ENCODE measurements around the gene MAPKAPK3.
A peak's percentile ranks its signal among the peaks of the same experiment; 100 is the strongest.

The MAPKAPK3 gene

DNA sequence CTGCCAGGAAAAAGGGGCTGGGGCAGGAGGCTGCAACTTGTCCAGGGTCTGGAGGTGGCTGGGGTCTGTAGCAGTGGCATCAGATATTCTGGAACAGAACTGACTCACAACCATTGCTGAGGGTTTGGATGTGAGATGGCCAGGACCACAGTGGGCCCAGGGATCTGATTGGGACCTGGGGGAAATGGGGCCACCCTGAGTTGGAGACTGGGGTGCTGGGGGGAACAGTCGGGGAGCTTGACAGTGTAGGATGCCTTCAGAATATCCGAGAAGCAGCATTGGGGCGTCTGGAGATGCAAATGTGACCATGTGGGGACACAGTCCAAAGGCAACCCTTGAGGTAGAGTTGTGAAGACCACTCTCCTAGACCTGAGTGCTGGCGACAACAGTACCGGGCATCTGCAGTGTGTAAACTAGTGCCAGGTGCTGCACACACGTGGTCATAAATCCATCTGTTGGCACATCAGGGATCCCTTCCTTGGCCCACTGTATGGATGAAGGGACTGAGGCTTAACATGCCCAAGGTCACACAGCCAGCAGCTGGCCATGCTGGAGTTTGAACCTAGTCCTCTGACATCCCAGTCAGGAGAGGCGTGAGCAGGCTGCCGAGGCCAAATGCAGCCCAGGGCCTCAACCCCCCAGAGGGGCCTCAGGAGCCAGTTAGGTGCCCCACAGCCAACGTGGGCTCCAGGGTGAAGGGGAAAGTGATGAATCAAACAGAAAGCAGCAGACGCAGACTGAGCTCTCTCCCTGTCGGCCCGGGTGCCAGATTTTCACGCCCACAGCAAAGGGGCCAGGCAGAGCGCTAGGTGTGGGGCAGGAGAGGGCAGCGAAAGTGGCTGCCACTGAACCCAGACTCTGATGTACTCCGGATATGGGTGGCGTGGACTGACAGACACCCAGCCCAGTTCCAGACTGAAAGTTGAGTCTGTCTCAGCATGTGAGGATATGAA is 28.9 kb upstream of the MAPKAPK3 start:
- Histone ChIP-seq H3F3A (ENCODE audit: low read depth) (no peaks in the 10 kb centered on the region), H3K4me2 (ENCODE audit: low read depth, low read length, poor library complexity, severe bottlenecking) (no peak overlapping the region), H3K79me2 (ENCODE audit: insufficient read depth, low read length) (no peaks in the 10 kb centered on the region), H3K36me3 (ENCODE audit: insufficient read depth, low read length) (no peaks in the 10 kb centered on the region), H4K20me1 (ENCODE audit: insufficient read depth, low read length, poor library complexity, severe bottlenecking) (no peaks in the 10 kb centered on the region), H3K4me3 (ENCODE audit: low read length, poor library complexity, severe bottlenecking) (no peak overlapping the region), H3K9me3 (ENCODE audit: insufficient read depth, low read depth, low read length) (no peaks in the 10 kb centered on the region), H3K9me2 (replicated peaks; ENCODE audit: low read depth, low read length) (no peaks in the 10 kb centered on the region), H2AFZ (ENCODE audit: low read length) (no peak overlapping the region), H3K9ac (ENCODE audit: low read depth, low read length, poor library complexity, severe bottlenecking) (no peak overlapping the region), H3K27me3 (ENCODE audit: insufficient read depth, low read length, poor library complexity, severe bottlenecking) (no peaks in the 10 kb centered on the region), H3K4me1 (ENCODE audit: insufficient read depth, low read length, poor library complexity, severe bottlenecking) (peaks cover 11% of the 10 kb centered on the region)
- TF ChIP-seq EZH2phosphoT487 (IDR thresholded peaks at IDR 0.05; ENCODE audit: borderline replicate concordance) = no peak
- TF ChIP-seq, protein P1, sequence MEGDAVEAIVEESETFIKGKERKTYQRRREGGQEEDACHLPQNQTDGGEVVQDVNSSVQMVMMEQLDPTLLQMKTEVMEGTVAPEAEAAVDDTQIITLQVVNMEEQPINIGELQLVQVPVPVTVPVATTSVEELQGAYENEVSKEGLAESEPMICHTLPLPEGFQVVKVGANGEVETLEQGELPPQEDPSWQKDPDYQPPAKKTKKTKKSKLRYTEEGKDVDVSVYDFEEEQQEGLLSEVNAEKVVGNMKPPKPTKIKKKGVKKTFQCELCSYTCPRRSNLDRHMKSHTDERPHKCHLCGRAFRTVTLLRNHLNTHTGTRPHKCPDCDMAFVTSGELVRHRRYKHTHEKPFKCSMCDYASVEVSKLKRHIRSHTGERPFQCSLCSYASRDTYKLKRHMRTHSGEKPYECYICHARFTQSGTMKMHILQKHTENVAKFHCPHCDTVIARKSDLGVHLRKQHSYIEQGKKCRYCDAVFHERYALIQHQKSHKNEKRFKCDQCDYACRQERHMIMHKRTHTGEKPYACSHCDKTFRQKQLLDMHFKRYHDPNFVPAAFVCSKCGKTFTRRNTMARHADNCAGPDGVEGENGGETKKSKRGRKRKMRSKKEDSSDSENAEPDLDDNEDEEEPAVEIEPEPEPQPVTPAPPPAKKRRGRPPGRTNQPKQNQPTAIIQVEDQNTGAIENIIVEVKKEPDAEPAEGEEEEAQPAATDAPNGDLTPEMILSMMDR (conservative IDR thresholded peaks at IDR 0.05; ENCODE audit: low read length) = no peak

DNA sequence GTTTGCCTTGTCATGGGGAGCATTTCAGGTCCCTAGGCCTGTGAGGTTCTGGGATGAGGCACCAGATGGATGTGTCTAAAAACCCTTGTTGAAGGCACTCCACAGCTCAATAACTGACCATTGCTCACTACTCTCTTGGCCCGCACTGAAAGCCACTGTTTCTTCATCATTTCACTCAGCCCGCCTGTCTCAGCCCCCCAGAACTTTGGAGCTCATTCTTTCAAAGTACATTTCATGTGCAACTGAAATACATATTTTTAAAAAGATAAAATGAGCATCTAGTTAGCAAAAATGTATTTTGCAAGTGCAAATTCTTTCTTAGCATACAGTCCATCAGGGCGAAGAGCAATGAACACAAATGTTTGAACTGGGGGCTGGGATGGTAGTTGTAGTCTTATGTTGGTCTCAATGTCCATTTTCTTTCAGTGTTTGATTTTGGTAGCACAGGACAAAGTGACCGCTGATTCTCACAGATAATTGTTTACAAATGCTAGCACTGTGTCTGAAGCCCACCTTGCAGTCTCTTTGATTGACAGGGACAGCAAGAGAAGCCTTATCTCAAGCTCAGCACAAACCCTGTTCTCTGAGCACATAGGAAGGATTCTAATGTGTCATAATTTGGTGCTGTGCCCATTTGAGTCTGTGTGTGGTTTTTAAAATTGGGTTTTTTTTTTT is 28.1 kb upstream of the MAPKAPK3 start:
- TF ChIP-seq EZH2phosphoT487 (IDR thresholded peaks at IDR 0.05; ENCODE audit: borderline replicate concordance) = no peak
- TF ChIP-seq, protein P1 (conservative IDR thresholded peaks at IDR 0.05; ENCODE audit: low read length) = no peak
- H3F3A ChIP-seq (ENCODE audit: low read depth) = no peaks in the 10 kb centered on the region
- H3K4me1 ChIP-seq (ENCODE audit: insufficient read depth, low read length, poor library complexity, severe bottlenecking) = peaks cover 11% of the 10 kb centered on the region
- H3K4me3 ChIP-seq (ENCODE audit: low read length, poor library complexity, severe bottlenecking) = no peak overlapping the region
- H3K9ac ChIP-seq (ENCODE audit: low read depth, low read length, poor library complexity, severe bottlenecking) = no peak overlapping the region
- H3K36me3 ChIP-seq (ENCODE audit: insufficient read depth, low read length) = no peaks in the 10 kb centered on the region
- no peaks in the 10 kb centered on the region for H3K79me2 ChIP-seq (ENCODE audit: insufficient read depth, low read length)
- no peak overlapping the region for H3K4me2 ChIP-seq (ENCODE audit: low read depth, low read length, poor library complexity, severe bottlenecking)
- no peaks in the 10 kb centered on the region for H3K27me3 ChIP-seq (ENCODE audit: insufficient read depth, low read length, poor library complexity, severe bottlenecking)
- no peaks in the 10 kb centered on the region for H3K9me2 ChIP-seq (replicated peaks; ENCODE audit: low read depth, low read length)
- no peaks in the 10 kb centered on the region for H4K20me1 ChIP-seq (ENCODE audit: insufficient read depth, low read length, poor library complexity, severe bottlenecking)
- no peak overlapping the region for H2AFZ ChIP-seq (ENCODE audit: low read length)
- no peaks in the 10 kb centered on the region for H3K9me3 ChIP-seq (ENCODE audit: insufficient read depth, low read depth, low read length)

DNA sequence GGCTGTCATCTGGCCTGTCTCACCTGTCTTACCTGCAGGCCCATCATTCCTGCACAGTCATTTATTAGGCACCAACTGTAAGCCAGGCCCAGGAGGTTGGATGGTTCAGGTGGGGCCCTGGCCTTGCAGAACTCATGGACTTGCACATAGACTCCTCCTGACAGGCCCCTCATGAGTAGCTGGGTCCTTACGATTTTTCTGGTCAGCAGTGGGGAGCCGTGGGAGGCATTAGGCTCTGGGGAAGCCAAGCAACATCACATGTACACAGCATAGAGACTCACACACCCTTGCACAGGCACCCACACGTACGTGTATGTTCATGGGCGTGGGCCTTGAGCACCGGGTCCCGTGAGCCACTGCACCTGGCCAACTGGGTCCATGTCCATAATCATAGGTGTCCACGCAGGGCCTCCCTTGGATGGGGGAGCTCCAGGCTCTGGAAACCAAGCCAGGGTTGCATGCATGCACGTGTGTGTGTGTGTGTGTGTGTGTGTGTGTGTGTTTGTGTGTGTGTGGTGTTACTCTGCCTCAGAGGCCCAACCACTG is 25.7 kb upstream of the MAPKAPK3 start:
- Histone ChIP-seq H3K79me2 (ENCODE audit: insufficient read depth, low read length) (no peaks in the 10 kb centered on the region), H3K4me3 (ENCODE audit: low read length, poor library complexity, severe bottlenecking) (peak overlapping the region; percentile 32), H4K20me1 (ENCODE audit: insufficient read depth, low read length, poor library complexity, severe bottlenecking) (no peaks in the 10 kb centered on the region), H3K36me3 (ENCODE audit: insufficient read depth, low read length) (no peaks in the 10 kb centered on the region), H3K9me3 (ENCODE audit: insufficient read depth, low read depth, low read length) (no peaks in the 10 kb centered on the region), H3K27me3 (ENCODE audit: insufficient read depth, low read length, poor library complexity, severe bottlenecking) (no peaks in the 10 kb centered on the region), H3K9ac (ENCODE audit: low read depth, low read length, poor library complexity, severe bottlenecking) (no peak overlapping the region), H2AFZ (ENCODE audit: low read length) (no peak overlapping the region), H3F3A (ENCODE audit: low read depth) (no peaks in the 10 kb centered on the region), H3K4me1 (ENCODE audit: insufficient read depth, low read length, poor library complexity, severe bottlenecking) (peaks cover 11% of the 10 kb centered on the region), H3K9me2 (replicated peaks; ENCODE audit: low read depth, low read length) (no peaks in the 10 kb centered on the region), H3K4me2 (ENCODE audit: low read depth, low read length, poor library complexity, severe bottlenecking) (peak overlapping the region; percentile 74)
- TF ChIP-seq, protein P1 (conservative IDR thresholded peaks at IDR 0.05; ENCODE audit: low read length) = no peak
- TF ChIP-seq EZH2phosphoT487 (IDR thresholded peaks at IDR 0.05; ENCODE audit: borderline replicate concordance) = no peak
